Tibial nerve (tissue), 4 donors: ENCODE results near the gene SLC22A1. TPM values are rescaled to one million over a fixed set of nuclear protein-coding genes. Genes with fewer than 3 reads are reported as not detected.
"Not testable (repeated sequence)": the region's sequence is repeated elsewhere in the genome, so short reads cannot be mapped to it uniquely, and the experiment has no call there.

Source experiments
- DNase-seq, 2 donors: peaks; one replicate each; pipeline ENCODE4 v3.0.0-alpha.2; 2019; ENCODE audit warnings: low spot score in 2 of 2
- H3K27ac ChIP-seq, 4 donors: fragments of 200-600 bp; sonication (generic) in 3 of 4; one replicate each; pipeline ENCODE4 v1.5.1; 2017 to 2019; ENCODE audit warnings: mild to moderate bottlenecking in 1 of 4
- H3K27me3 ChIP-seq, 2 donors: fragments of 200-600 bp; sonication (generic) in 1 of 2; one replicate each; pipeline versions ENCODE4 v1.5.1 to v1.6.0; 2017 to 2019
- H3K36me3 ChIP-seq, 3 donors: fragments of 200-600 bp; sonication (generic); one replicate each; pipeline ENCODE4 v1.5.1; 2018 to 2019
- H3K4me1 ChIP-seq, 4 donors: fragments of 200-600 bp; sonication (generic) in 3 of 4; one replicate each; pipeline ENCODE4 v1.5.1; 2017 to 2019
- H3K4me3 ChIP-seq, 4 donors: fragments of 200-600 bp; sonication (generic) in 3 of 4; one replicate each; pipeline ENCODE4 v1.5.1; 2017 to 2019; ENCODE audit warnings: mild to moderate bottlenecking in 1 of 4, moderate library complexity in 1 of 4
- H3K9me3 ChIP-seq, 4 donors: fragments of 200-600 bp; sonication (generic) in 3 of 4; one replicate each; pipeline ENCODE4 v1.5.1; 2017 to 2019
- CTCF ChIP-seq, 5 experiments: fragments of 200-600 bp in 3 of 5; fragments of 450-650 bp in 2 of 5; sonication (generic) in 3 of 5; IDR thresholded peaks; one replicate each; pipeline ENCODE4 v1.5.1; 2016 to 2019; ENCODE audit warnings: antibody characterized with exemption in 5 of 5, mild to moderate bottlenecking in 3 of 5, moderate library complexity in 2 of 5
- EP300 ChIP-seq, 2 donors: sonication (generic); formaldehyde crosslinking; IDR thresholded peaks; one replicate each; pipeline ENCODE4 v1.6.1; 2017; ENCODE audit warnings: antibody characterized with exemption in 2 of 2, mild to moderate bottlenecking in 1 of 2
- POLR2A ChIP-seq, 2 donors: fragments of 450-650 bp; IDR thresholded peaks; one replicate each; pipeline ENCODE4 v1.6.1; 2017; ENCODE audit warnings: antibody characterized with exemption in 2 of 2, mild to moderate bottlenecking in 2 of 2, moderate library complexity in 2 of 2
- WGBS, 2 donors: methylation state at CpG; one replicate each; pipeline ENCODE4 v1.1.5; 2018; 5-methylcytosine and 5-hydroxymethylcytosine counted together
- total RNA-seq, 4 donors: library from RNA; depleted of rRNA; stranded (reverse); fragments of >200 nt; gene quantifications; one replicate each; pipeline ENCODE4 v1.1.0, GENCODE V29; 2016

The SLC22A1 gene
- total RNA-seq, 4 donors from 2014 or later = 1.3 to 5.5 (median 2.3) TPM

GRCh38 chr6:160137130-160137988 is 15.7 kb downstream of the SLC22A1 start:
- Histone ChIP-seq H3K36me3 (peaks cover 0 to 4% (median 0%) of the 10 kb centered on the region in 3 donors), H3K4me3 (no peak overlapping the region), H3K27me3 (no peaks in the 10 kb centered on the region), H3K4me1 (peaks cover 0 to 17% (median 2%) of the 10 kb centered on the region in 4 donors), H3K9me3 (no peaks in the 10 kb centered on the region), H3K27ac (no peak overlapping the region)
- no peak for DNase-seq
- WGBS, 2 donors = 77 to 83% methylated on average over 10 to 12 of the region's 12 CpGs
- TF ChIP-seq CTCF (IDR thresholded peaks at IDR 0.05) = no peak
- TF ChIP-seq POLR2A (IDR thresholded peaks at IDR 0.05) = no peak
- no peak for TF ChIP-seq EP300 (IDR thresholded peaks at IDR 0.05)

- peaks cover 0 to 4% (median 0%) of the 10 kb centered on the region in 3 donors for H3K36me3 ChIP-seq
- TF ChIP-seq POLR2A (IDR thresholded peaks at IDR 0.05) (no peak), EP300 (IDR thresholded peaks at IDR 0.05) (no peak), CTCF (IDR thresholded peaks at IDR 0.05) (peak in 4 of 5 experiments; percentile 45 to 62 (median 54))
Observed at GRCh38 chr6:160137989-160138835, 16.6 kb downstream of the SLC22A1 start.

GRCh38 chr6:160138839-160139419 is 17.3 kb downstream of the SLC22A1 start:
- no peak for DNase-seq
- TF ChIP-seq POLR2A (IDR thresholded peaks at IDR 0.05) (no peak), EP300 (IDR thresholded peaks at IDR 0.05) (no peak), CTCF (IDR thresholded peaks at IDR 0.05) (no peak)
- Histone ChIP-seq H3K27ac (no peak overlapping the region), H3K4me1 (peaks cover 0 to 15% (median 2%) of the 10 kb centered on the region in 4 donors), H3K36me3 (peaks cover 0 to 2% (median 0%) of the 10 kb centered on the region in 3 donors), H3K9me3 (no peaks in the 10 kb centered on the region), H3K27me3 (no peaks in the 10 kb centered on the region), H3K4me3 (no peak overlapping the region)
- WGBS, 2 donors = 86 to 88% methylated on average over 13 of the region's 13 CpGs

More at GRCh38 chr6:160137989-160138835, 16.6 kb downstream of the SLC22A1 start:
- Histone ChIP-seq H3K27me3 (no peaks in the 10 kb centered on the region), H3K9me3 (no peaks in the 10 kb centered on the region), H3K27ac (no peak overlapping the region), H3K4me3 (no peak overlapping the region), H3K4me1 (peaks cover 0 to 15% (median 2%) of the 10 kb centered on the region in 4 donors)
- peak in 1 of 2 donors; percentile 57 for DNase-seq
- WGBS, 2 donors = 56 to 62% methylated on average over 8 of the region's 8 CpGs

- Histone ChIP-seq H3K9me3 (no peaks in the 10 kb centered on the region), H3K36me3 (no peaks in the 10 kb centered on the region), H3K4me3 (no peak overlapping the region), H3K27ac (no peak overlapping the region), H3K27me3 (no peaks in the 10 kb centered on the region), H3K4me1 (peaks cover 0 to 15% (median 2%) of the 10 kb centered on the region in 4 donors)
- 86 to 88% methylated on average over 12 of the region's 12 CpGs for WGBS, 2 donors
- DNase-seq = no peak
- TF ChIP-seq EP300 (IDR thresholded peaks at IDR 0.05) (no peak), CTCF (IDR thresholded peaks at IDR 0.05) (no peak), POLR2A (IDR thresholded peaks at IDR 0.05) (no peak)
Observed at GRCh38 chr6:160139420-160139851, 17.8 kb downstream of the SLC22A1 start.

GRCh38 chr6:160140493-160140892 is 18.9 kb downstream of the SLC22A1 start:
- not testable (repeated sequence) for H3K27me3 ChIP-seq, DNase-seq, H3K4me3 ChIP-seq, H3K36me3 ChIP-seq, H3K9me3 ChIP-seq, H3K27ac ChIP-seq
- WGBS, 2 donors = 89 to 97% methylated on average over 3 of the region's 3 CpGs
- H3K4me1 ChIP-seq = peaks cover 0 to 15% (median 2%) of the 10 kb centered on the region in 4 donors
